K562 (cell line): ENCODE results near the gene CPNE8.

Source experiments
- FOXK2 ChIP-seq, 2 experiments: fragments of 450-650 bp; IDR thresholded peaks in 1 of 2; conservative IDR thresholded peaks in 1 of 2; 2 replicates each; pipeline ENCODE4 v1.6.1; 2016; ENCODE audit warnings: low read depth in 2 of 2, mild to moderate bottlenecking in 1 of 2
- MXI1 ChIP-seq: IDR thresholded peaks from 2 replicates; pipeline ENCODE4 v1.6.1; 2011; ENCODE audit warnings: low read depth, mild to moderate bottlenecking, improper control_type of control experiment, low read length
- NFATC3 ChIP-seq: fragments of 450-650 bp; IDR thresholded peaks from 2 replicates; pipeline ENCODE4 v1.6.1; 2017; ENCODE audit warnings: mild to moderate bottlenecking
- NFRKB ChIP-seq: fragments of 450-650 bp; IDR thresholded peaks from 2 replicates; pipeline ENCODE4 v1.6.1; 2016; ENCODE audit warnings: low read depth
- NR3C1 ChIP-seq: sonication (generic); formaldehyde crosslinking; IDR thresholded peaks from 2 replicates; pipeline ENCODE4 v1.8.1; 2022; ENCODE audit warnings: missing genetic modification reagents
- NUFIP1 ChIP-seq: fragments of 450-650 bp; IDR thresholded peaks from 2 replicates; pipeline ENCODE4 v1.6.1; 2018; ENCODE audit not compliant: partially characterized antibody
- POLR2A ChIP-seq: fragments of 450-650 bp; conservative IDR thresholded peaks from 2 replicates; pipeline ENCODE4 v1.6.1; 2016
- SP1 ChIP-seq: sonication (generic); formaldehyde crosslinking; IDR thresholded peaks from 2 replicates; pipeline ENCODE4 v1.8.1; 2022; ENCODE audit warnings: mild to moderate bottlenecking, missing genetic modification reagents
- ZNF316 ChIP-seq: fragments of 450-650 bp; IDR thresholded peaks from 2 replicates; pipeline ENCODE4 v1.6.1; 2016
- ZNF76 ChIP-seq: fragments of 250-450 bp; sonication (Bioruptor Pico); IDR thresholded peaks from 2 replicates; pipeline ENCODE4 v1.4.0; 2020; ENCODE audit warnings: mild to moderate bottlenecking, moderate library complexity, borderline replicate concordance
- TF ChIP-seq, protein P1 (sequence below), 3 experiments: IDR thresholded peaks in 2 of 3; conservative IDR thresholded peaks in 1 of 3; 2 replicates each; pipeline ENCODE4 v1.5.1; 2011 to 2012; ENCODE audit warnings: low read length in 3 of 3, mild to moderate bottlenecking in 3 of 3, control low read depth in 2 of 3, improper control_type of control experiment in 1 of 3, inconsistent platforms in 1 of 3, low read depth in 1 of 3, mixed read lengths in 1 of 3, moderate library complexity in 1 of 3; ENCODE audit not compliant: insufficient read depth in 2 of 3
- TF ChIP-seq, protein P2 (sequence below): sonication (generic); formaldehyde crosslinking; IDR thresholded peaks from 2 replicates; pipeline ENCODE4 v1.8.0; 2022; ENCODE audit warnings: mild to moderate bottlenecking, low read depth, missing genetic modification reagents
- TF ChIP-seq, protein P3 (sequence below): sonication (generic); formaldehyde crosslinking; IDR thresholded peaks from 2 replicates; pipeline ENCODE4 v1.8.1; 2022; ENCODE audit warnings: missing genetic modification reagents

GRCh38 chr12:38878986-38879385 is 26.4 kb downstream of the CPNE8 start:
- TF ChIP-seq NFATC3 (no peak), MXI1 (no peak), NFRKB (no peak), NUFIP1 (no peak), NR3C1 (CRISPR knock-in tag) (no peak), SP1 (no peak), ZNF316 (no peak), ZNF76 (CRISPR knock-in tag) (no peak), FOXK2 (conservative IDR thresholded peaks at IDR 0.05 in 1 of 2, IDR thresholded peaks at IDR 0.05 in 1 of 2; ENCODE audit: low read depth in 2 of 2) (no peak), POLR2A (no peak)
- TF ChIP-seq, protein P1, sequence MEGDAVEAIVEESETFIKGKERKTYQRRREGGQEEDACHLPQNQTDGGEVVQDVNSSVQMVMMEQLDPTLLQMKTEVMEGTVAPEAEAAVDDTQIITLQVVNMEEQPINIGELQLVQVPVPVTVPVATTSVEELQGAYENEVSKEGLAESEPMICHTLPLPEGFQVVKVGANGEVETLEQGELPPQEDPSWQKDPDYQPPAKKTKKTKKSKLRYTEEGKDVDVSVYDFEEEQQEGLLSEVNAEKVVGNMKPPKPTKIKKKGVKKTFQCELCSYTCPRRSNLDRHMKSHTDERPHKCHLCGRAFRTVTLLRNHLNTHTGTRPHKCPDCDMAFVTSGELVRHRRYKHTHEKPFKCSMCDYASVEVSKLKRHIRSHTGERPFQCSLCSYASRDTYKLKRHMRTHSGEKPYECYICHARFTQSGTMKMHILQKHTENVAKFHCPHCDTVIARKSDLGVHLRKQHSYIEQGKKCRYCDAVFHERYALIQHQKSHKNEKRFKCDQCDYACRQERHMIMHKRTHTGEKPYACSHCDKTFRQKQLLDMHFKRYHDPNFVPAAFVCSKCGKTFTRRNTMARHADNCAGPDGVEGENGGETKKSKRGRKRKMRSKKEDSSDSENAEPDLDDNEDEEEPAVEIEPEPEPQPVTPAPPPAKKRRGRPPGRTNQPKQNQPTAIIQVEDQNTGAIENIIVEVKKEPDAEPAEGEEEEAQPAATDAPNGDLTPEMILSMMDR (IDR thresholded peaks at IDR 0.05 in 2 of 3, conservative IDR thresholded peaks at IDR 0.05 in 1 of 3; ENCODE audit: insufficient read depth in 2 of 3, low read depth in 1 of 3, low read length in 3 of 3), result no peak
- TF ChIP-seq, protein P2, sequence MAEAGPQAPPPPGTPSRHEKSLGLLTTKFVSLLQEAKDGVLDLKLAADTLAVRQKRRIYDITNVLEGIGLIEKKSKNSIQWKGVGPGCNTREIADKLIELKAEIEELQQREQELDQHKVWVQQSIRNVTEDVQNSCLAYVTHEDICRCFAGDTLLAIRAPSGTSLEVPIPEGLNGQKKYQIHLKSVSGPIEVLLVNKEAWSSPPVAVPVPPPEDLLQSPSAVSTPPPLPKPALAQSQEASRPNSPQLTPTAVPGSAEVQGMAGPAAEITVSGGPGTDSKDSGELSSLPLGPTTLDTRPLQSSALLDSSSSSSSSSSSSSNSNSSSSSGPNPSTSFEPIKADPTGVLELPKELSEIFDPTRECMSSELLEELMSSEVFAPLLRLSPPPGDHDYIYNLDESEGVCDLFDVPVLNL, result no peak
- TF ChIP-seq, protein P3, sequence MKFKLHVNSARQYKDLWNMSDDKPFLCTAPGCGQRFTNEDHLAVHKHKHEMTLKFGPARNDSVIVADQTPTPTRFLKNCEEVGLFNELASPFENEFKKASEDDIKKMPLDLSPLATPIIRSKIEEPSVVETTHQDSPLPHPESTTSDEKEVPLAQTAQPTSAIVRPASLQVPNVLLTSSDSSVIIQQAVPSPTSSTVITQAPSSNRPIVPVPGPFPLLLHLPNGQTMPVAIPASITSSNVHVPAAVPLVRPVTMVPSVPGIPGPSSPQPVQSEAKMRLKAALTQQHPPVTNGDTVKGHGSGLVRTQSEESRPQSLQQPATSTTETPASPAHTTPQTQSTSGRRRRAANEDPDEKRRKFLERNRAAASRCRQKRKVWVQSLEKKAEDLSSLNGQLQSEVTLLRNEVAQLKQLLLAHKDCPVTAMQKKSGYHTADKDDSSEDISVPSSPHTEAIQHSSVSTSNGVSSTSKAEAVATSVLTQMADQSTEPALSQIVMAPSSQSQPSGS, result no peak
